Stimulated activated CD8-positive, alpha-beta memory T cell treated with anti-CD3 and anti-CD28 coated beads, Interleukin-7, amount 100 ng/mL, for 1 hour (primary cell): Measurements from ENCODE around the gene TUBA8.
"Not testable (repeated sequence)": the region's sequence is repeated elsewhere in the genome, so short reads cannot be mapped to it uniquely, and the experiment has no call there.

Experiments used
- DNase-seq, 2 donors: peaks; one replicate each; pipeline ENCODE4 v3.0.0-alpha.2; 2020; ENCODE audit warnings: low read depth in 2 of 2

The TUBA8 gene

DNA sequence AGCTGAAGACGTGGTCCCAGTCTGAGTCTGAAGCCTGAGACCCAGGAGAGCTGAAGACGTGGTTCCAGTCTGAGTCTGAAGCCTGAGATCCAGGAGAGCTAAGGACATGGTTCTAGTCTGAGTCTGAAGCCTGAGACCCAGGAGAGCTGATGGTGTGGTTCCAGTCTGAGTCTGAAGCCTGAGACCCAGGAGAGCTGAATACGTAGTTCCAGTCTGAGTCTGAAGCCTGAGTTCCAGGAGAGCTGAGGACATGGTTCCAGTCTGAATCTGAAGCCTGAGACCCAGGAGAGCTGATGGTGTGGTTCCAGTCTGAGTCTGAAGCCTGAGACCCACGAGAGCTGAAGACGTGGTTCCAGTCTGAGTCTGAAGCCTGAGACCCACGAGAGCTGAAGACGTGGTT, 4.6 kb upstream of the TUBA8 start:
- DNase-seq = not testable (repeated sequence)

DNA sequence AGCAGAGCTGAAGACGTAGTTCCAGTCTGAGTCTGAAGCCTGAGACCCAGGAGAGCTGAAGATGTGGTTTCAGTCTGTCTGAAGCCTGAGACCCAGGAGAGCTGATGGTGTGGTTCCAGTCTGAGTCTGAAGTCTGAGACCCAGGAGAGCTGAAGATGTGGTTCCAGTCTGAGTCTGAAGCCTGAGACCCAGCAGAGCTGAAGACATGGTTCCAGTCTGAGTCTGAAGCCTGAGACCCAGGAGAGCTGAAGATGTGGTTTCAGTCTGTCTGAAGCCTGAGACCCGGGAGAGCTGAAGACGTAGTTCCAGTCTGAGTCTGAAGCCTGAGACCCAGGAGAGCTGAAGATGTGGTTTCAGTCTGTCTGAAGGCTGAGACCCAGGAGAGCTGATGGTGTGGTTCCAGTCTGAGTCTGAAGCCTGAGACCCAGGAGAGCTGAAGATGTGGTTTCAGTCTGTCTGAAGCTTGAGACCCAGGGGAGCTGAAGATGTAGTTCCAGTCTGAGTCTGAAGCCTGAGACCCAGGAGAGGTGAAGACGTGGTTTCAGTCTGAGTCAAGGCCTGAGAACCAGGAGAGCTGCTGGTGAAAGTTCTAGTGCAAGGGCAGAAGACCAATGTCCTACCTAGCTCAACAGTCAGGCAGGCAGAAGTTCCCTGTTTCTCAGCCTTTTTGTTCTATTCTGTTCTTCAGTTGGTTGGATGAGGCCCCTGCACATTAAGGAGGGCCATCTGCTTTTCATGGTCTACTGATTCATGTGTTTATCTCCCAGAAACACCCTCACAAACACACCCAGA, 3.9 kb upstream of the TUBA8 start:
- DNase-seq = not testable (repeated sequence)

DNA sequence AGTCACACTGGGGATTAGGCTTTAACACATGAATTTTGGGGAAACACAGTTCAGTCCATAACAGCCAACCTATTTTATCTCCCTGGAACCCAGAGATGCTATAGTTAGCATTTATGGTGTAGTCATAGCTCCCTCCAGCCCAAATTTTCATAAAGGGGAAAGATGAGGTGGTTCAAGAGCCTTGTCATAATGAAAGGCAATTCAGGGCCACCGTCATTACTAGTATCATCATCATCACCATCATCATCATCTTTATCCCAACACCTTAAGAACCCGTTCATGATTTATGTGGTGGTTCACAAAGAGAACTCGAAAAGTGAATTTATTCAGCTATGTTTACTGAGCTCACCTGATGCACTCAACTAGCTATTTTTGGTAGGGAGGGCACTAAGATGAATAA, 2.4 kb upstream of the TUBA8 start:
- no peak for DNase-seq

DNA sequence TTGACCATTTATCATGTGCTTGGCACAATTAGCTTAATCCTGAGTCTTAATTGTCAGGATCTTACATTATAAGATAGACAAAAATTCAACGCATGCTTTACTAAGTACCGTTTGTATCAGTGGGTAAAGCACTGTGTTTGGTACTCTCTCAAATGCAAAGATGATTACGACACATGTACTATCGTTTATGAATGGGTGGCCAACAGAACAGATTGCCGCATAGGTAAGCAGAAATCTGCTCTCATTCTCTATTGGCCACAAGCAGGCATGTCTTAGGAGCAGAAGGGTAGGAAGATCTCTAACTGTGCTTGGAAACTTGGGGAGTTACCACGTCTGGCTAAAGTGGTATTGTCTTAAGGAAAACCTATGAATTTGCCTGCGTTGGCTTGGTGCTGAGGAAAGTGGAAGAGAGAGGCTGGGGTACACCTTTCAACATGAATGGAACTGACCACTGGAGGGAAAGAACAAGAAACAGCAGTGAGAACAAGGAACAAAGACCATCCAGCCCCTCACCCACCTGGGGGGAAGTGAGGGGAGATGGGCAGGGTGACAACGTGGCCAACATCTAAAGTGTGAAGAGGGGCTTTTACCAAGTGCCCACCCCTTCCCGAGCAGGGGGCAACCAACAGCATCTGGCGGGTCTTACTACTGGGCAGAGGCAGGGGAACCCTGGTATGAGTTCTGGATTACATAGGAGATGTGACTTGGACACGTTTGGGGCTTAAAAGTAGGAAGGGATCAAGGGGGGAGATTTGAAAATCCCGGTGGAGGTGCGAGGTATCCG, 1.0 kb upstream of the TUBA8 start:
- DNase-seq = no peak

DNA sequence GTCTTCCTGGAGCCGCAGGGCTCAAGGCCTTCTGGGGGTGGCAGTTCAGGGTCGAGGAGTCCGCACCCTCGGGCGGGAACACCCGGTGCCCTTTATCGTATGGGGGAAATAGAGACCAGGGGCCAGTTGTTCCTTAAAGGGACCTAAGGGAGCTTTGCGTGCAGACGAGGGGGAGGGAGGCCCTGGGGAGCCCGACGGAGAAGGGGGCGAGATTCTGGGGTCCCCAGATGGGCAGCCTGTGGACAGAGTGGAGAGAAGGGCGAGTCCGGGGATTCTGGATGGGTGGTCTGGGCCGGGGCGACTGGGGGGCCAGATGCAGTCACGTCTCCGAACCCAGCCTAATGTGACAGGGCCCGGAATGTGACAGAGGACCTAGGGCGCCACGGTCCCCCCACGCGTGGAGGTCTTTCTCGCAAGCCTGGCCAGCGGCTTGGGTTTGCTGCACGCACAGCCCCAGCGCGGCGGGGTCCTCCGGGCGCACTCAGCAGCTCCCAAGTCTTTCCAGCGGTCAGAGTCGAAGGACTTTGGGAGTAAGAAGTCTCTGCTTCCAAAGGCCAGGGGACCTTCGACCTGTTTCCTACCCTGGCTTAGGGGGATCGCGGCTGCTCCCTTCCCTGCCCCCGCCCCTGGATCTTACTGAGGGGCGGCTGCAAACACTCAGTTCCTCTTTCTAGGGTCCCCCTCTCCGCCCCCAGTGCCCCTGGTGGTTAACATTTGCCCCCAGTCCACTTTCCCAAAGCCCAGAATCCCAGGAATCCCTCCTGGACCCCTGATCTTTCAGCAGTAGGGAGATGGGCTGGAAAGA, 547 bp downstream of the TUBA8 start:
- no peak for DNase-seq

DNA sequence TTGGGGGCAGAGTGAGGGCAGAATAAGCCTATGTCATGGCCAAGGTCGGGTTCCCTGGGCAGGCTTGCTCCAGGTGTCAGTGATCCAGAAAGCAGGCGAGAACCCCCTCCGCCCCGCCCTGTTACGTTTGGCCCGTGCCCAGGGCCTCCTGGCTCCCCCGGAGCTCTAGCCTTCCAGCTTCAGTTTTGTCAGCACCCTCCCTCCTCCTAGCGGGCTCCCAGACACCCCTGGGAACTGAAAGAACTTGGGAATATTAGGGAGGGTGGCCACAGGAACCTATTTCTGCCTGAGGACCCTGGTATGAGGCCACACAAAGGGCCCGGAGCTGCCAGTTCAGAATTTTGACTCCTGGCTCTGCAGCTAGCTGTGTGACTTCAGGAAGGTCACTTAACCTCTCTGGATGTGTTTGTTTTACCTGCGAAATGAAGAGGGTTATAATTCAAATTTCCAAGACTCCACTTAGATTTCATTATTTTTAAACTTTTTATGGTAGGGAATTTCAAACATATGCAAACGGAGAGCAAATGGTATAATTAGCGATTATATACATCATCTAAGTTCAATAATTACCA, 1.2 kb downstream of the TUBA8 start:
- no peak for DNase-seq

DNA sequence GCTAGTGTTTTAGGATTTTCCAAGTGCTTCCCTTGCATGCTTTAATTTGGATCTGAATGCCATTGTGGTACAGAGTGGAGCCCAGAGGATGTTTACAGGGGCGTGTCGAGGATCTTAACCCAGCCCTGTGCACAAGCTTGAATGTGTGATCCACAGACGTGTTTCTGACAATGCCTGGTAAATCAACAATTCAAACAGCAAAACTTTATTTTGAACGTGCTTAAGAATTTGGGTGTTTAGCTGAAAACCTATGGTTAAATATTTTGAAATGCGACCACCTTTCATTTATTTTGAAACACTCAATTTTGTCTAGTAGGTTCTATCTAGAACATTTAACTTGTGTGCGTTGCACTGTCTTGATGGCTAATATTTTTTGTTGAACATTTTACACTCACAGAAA, 1.8 kb downstream of the TUBA8 start:
- DNase-seq = no peak

DNA sequence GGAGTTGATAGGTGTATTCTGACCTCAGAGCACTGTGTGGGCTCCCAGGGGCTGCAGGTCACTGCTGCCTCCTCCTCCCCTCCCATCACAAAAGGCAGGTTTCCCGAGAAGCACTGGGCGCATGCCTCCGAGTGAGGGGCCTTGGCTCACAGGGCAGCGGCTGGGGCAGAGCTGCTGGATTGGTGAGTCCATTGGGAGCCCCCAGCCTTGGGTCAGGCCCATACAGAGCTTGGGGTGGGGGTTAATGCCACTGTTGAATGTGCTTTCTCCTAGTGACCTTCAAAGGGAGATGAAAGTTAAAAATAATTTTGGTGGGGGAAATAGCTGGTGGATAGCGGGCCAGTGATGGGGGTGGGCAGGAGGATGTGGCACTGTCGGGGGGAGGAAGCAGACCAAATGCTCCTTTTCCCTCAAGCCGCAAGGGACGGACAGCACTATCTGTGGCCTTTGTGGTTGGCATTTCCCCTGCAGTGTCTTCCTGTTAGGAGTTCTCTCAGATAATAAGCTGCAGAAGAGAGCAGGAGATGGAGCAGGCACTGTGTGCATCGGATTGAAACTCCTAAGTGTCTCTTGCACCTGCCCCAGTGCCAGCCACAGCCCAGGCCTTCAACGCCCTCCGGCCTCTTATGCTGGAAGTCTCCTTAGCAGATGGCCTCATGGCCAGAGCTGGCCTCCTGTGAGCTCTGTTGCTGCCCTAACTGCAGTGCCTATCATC, 3.2 kb downstream of the TUBA8 start:
- DNase-seq = no peak

DNA sequence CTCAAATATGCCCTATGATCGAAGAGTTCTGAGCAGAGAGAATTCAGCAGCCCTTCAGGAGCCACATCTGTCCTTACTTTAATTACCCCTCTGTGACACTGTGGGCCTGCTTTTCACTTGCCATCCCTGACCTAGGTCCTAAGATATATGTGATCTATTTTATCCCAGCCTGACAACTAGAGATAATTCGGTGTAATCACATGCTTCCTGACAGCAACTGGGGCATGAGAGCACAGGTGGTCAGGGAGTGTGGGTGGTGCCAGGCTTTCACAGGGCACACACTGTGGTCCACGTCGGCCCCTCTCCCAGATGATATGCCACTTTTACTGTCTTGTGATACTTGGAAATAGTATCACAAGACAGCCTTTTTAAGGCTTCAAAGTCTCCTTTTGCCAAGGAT, 3.9 kb downstream of the TUBA8 start:
- no peak for DNase-seq

DNA sequence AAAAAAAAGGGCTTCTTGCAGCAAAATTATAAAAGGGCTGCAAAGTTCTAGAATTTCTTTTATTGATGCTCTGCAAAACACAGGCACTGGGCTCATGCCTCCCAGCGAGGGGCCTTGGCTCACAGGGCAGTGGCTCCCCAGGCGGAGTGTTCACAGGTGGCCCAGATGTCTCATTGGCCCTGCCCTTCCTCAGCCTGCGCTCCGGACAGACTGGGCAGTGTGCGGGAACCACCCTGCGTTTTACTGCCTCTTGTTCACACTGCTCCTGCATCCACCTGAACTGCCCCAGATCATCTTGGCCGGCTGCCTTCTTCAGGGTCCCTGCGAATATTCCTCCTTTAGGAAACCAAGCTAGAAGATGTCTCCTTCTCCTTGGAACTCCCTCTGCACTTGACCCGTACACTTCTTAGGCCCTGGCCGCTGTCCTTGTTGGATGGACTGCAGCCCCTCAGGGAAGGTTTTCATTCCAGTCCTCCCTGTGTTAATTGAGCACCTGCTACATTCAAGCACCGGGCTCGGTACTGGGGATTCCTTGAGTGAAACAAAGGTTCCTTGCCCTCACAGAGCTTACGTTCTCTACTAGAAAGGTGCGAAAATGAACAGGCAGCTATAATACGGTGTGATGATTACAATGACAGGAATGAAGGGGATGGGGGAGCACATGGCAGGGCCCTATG, 4.5 kb downstream of the TUBA8 start:
- DNase-seq = no peak

DNA sequence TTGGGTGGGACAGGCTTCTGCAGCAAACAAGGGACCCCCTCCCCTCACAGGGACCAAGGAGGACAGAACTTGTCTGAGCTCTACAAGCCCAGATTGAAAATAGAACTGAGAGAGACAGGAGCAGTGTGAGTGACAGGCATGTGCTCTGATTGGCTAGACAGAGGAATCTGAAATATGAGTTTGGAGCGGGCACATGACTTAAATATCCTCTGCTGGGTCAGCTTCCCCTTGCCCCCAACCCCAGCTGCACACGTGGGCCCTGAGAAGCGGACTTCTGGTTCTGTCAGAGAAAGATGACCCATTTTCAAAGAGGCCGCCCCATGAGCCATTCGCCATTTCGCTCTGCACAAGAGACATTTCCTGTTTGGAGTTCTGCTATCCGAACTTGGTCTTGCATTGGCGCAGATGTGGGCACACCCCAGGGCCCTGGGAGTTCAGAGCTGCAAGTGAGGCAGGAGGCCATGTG, 5.3 kb downstream of the TUBA8 start:
- DNase-seq = no peak

DNA sequence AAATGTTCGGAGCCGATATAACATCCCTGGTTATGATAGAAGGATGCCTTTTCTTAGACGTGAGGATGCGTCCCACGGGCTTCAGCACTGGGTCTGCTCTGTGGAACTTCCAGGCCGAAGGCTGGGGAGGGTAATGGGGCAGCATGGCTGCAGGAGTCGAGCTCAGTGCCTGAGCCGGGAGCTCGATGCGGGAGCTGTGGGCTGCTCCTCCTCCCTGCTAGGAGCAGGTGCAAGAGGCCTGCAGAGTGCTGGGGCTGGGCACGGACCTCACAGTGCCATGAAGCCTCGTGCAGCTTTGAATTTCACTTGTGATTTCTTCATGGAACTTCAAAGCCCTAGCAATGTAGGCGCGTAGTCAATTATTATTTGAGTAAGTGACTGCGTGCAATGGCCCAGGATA, 6.0 kb downstream of the TUBA8 start:
- no peak for DNase-seq

DNA sequence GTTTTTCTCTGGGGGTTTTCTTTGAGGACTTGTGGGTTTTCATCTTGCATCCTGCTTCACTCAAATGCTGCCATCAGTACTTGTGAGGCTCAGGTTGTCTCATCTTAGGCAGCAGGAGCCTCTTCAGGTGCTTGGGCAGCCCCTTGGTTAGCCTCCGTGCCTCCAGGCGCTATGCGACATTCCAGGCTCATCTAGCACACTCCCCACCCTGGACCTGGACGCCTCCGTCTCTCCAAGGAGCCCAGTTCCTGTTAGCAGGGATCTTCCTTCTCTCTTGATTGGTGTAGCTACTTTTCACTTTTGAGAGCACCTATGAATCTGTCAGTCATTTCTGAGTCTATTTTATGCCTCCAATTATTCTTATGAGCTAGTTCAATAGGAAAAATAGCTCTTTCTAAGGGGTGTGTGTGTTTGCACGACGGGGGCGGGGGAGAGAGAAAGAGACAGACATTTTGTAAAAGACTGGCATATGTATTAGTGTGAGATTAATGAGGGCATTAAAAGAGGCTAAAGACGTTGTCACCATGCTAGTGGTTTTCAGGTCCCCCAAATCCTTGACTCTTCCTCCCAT, 7.8 kb downstream of the TUBA8 start:
- DNase-seq = no peak

DNA sequence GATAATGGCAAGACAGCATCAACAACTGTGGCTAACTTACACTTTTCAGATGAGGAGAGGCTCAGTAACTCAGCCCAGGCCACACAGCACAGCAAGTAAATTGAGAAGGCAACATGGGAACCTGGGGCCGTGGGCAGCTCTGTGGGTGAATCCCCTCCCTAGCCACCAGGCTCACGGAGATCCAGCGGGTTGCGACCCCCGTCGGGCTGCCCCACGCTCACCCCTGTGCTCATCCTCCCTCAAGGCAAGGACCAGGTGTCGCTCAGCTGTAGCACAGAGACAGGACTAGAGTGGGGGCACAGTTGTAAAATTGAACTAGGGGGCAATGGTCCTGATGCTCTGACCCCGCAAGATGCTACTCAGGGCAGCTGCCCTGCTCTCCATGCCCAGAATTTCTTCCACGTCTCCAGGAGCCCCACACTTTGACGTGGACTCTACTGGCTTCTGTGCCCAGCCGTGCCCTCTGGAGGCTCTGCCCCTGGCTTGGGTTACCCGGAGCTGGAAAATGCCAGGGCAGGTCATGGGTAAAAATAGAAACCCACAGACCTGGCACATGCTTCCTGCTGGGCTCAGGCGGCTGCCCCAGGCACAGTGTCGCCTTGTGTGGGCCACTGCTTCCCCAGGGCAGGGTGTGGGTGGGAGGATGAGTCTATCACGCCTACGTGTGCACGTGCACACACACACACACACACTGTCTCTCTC, 9.0 kb downstream of the TUBA8 start:
- no peak for DNase-seq

DNA sequence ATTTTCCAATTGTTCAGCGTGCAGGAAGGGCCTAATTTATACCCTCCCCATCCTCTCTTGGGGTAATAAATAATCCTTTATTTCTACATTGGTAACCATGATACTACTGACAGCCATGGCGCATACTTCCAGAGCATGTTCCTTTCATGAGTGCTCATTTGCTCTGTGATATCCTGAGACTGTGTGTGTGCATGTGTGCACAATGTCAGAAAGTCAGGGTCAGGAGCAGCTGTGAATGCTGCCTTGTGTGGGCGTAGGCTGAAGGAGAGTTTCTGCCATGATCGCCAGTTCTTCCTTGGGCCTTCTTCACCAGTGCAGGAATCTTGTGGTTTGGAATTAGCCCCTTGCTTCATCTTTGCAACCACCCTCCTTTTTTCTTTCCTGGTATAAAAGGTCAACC, 10.2 kb downstream of the TUBA8 start:
- no peak for DNase-seq

DNA sequence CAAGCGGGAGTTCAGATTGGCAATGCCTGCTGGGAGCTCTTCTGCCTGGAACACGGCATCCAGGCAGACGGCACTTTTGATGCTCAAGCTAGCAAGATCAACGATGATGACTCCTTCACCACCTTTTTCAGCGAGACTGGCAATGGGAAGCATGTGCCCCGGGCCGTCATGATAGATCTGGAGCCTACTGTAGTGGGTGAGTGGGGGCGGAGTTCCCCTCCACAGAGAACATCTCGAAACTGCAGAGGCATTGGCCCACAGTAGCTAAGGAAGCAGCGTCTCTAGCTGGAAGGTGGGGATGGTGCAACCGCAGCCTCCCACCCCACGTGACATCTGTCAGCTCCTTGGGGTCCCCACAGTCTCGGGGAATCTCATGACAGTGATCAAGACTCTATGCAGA, 10.9 kb downstream of the TUBA8 start:
- no peak for DNase-seq

DNA sequence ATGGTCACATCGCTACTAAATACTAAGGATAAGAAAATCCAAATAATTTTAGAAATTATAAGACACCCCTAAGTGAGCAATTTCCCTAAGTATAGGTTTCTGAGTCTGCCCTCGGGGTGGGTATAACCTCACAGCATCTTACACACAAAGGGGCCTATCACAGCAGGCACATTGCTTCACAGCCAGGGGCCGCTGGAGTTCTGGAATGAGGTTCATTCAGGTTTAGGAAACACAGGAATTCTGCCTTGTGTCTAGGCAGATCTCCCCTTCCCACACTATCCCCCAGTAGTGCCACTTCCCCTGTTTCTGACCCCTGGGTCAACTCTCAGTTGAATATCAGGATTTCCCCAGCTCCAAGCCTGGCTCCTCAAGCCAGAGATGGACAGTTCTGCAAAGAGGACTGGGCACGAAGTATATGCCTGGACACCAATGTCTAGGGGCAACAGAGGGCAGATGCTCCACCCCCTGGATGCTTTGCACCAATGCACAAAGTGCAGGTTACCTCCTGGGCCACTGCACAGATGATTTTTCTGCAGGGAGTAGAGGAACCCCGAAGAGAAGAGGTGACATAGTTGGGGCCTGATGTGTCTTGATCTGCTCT, 11.4 kb downstream of the TUBA8 start:
- no peak for DNase-seq

DNA sequence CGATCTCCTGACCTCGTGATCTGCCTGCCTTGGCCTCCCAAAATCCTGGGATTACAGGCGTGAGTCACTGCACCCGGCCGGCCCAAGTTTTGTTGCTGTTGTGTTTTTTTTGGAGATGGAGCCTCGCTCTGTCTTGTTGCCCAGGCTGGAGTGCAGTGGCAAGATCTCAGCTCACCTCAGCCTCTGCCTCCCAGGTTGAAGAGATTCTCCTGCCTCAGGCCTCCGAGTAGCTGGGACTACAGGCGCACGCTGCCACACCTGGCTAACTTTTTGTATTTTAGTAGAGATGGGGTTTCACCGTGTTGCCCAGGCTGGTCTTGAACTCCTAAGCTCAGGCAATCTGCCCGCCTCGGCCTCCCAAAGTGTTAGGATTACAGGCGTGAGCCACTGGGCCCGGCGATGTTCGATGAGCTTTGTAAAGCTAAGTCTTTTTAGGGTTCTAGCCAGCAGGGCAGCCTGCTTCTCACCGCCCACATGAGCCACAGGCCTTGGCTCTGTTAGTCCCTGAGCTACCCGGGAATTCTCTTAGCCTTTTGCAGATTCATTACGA, 12.9 kb downstream of the TUBA8 start:
- not testable (repeated sequence) for DNase-seq

DNA sequence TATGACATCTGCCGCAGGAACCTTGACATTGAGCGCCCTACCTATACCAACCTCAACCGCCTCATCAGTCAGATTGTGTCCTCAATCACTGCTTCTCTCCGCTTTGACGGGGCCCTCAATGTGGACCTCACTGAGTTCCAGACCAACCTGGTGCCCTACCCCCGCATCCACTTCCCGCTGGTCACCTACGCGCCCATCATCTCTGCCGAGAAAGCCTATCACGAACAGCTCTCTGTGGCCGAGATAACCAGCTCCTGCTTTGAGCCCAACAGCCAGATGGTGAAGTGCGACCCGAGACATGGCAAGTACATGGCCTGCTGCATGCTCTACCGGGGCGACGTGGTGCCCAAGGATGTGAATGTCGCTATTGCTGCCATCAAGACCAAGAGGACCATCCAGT, 16.0 kb downstream of the TUBA8 start:
- no peak for DNase-seq
